Thoracic aorta (tissue), 2 donors: ENCODE results near the gene METTL17. TPM values are rescaled to one million over a fixed set of nuclear protein-coding genes. Genes with fewer than 3 reads are reported as not detected.
"Not testable (repeated sequence)": the region's sequence is repeated elsewhere in the genome, so short reads cannot be mapped to it uniquely, and the experiment has no call there.

Experiments used
- ATAC-seq: fragments of 150-250 bp; one replicate; pipeline ENCODE4 v1.8.0; 2017; ENCODE audit warnings: low read depth; ENCODE audit not compliant: insufficient number of reproducible peaks, low FRiP score
- DNase-seq: peaks from one replicate; pipeline ENCODE4 v3.0.0-alpha.2; 2020; ENCODE audit warnings: low spot score
- H3K27ac ChIP-seq, 2 donors: fragments of 200-600 bp; sonication (generic); 1 replicate in 1 of 2; 2 replicates in 1 of 2; pipeline ENCODE4 v1.5.1; 2016; ENCODE audit warnings: mild to moderate bottlenecking in 2 of 2, moderate library complexity in 2 of 2
- H3K27me3 ChIP-seq: fragments of 200-600 bp; sonication (generic); replicated peaks from 2 replicates; pipeline ENCODE4 v1.6.0; 2016; ENCODE audit warnings: mild to moderate bottlenecking; ENCODE audit not compliant: insufficient read depth
- H3K36me3 ChIP-seq: fragments of 200-600 bp; sonication (generic); one replicate; pipeline ENCODE4 v1.5.1; 2016
- H3K4me1 ChIP-seq, 2 donors: fragments of 200-600 bp; sonication (generic); 1 replicate in 1 of 2; 2 replicates in 1 of 2; pipeline versions ENCODE4 v1.5.1 to v1.6.0; 2016; ENCODE audit warnings: low read depth in 2 of 2, mild to moderate bottlenecking in 1 of 2; ENCODE audit not compliant: control insufficient read depth in 1 of 2
- H3K4me3 ChIP-seq: fragments of 200-600 bp; sonication (generic); 2 replicates; pipeline ENCODE4 v1.5.1; 2016; ENCODE audit warnings: mild to moderate bottlenecking
- H3K9me3 ChIP-seq: fragments of 200-600 bp; sonication (generic); 2 replicates; pipeline ENCODE4 v1.5.1; 2016
- total RNA-seq, 2 donors: library from RNA; depleted of rRNA; stranded (reverse); fragments of >200 nt; gene quantifications; one replicate each; pipeline versions ENCODE4 v1.1.0 to v1.2.3, GENCODE V29; 2016
- TF ChIP-seq, protein P1 (sequence below): fragments of 200-600 bp; sonication (generic); IDR thresholded peaks from one replicate; pipeline ENCODE4 v1.5.1; 2019; ENCODE audit warnings: antibody characterized with exemption

METTL17 gene
- total RNA-seq, 2 donors from 2014 or later = 94.8 to 141 TPM

DNA sequence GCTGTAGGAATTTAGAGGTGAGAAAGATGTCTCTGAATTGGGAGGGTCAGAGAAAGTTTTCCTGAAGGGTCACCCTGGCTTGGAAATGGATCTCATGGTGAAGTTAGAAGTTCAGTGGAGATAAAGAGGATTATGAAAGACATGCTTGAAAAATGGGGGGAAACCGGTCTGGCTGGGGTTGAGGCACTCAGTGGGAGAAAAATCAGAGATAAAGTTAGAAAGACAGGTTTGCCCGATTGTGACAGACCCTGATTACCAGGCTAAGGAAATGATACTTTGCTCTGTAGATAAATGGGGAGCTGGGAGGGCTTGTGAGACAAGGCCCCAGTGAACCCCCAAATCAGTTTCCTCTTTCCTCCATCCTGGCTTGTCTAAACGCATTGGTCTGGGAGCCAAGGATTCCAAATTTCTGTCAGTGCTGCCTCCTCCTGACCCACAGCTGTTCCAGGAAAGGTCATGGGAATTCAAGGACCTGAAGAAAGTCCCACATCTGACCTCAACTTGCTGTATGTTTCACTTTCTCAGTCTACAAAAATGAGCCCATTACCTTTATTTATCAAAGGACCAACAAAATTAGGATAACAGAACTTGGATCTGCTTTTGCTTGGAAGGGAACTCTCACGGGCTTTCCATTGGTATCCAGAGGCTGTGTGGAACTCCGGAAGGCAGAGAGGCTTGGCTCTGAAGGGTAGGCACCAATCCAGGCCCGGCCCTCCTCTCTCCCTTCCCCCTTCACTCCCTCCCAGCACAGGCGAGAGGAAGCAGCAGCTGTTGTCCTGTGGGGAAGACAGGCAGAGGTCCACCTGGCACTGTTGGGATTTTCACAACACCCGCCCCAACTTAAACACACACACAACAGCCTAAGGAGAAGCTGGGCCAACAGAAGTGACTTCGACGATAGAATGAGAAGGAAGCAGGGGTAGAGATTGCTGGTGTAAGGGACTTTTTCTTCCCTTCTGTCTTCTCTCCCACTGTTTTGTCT is 49.0 kb downstream of the METTL17 start:
- Histone ChIP-seq H3K27ac (peak overlapping the region; percentile 64 to 68), H3K27me3 (no peaks in the 10 kb centered on the region), H3K4me1 (peaks cover 13 to 17% of the 10 kb centered on the region in 2 donors), H3K4me3 (peak overlapping the region; percentile 20), H3K9me3 (no peaks in the 10 kb centered on the region), H3K36me3 (no peaks in the 10 kb centered on the region)
- TF ChIP-seq, protein P1, sequence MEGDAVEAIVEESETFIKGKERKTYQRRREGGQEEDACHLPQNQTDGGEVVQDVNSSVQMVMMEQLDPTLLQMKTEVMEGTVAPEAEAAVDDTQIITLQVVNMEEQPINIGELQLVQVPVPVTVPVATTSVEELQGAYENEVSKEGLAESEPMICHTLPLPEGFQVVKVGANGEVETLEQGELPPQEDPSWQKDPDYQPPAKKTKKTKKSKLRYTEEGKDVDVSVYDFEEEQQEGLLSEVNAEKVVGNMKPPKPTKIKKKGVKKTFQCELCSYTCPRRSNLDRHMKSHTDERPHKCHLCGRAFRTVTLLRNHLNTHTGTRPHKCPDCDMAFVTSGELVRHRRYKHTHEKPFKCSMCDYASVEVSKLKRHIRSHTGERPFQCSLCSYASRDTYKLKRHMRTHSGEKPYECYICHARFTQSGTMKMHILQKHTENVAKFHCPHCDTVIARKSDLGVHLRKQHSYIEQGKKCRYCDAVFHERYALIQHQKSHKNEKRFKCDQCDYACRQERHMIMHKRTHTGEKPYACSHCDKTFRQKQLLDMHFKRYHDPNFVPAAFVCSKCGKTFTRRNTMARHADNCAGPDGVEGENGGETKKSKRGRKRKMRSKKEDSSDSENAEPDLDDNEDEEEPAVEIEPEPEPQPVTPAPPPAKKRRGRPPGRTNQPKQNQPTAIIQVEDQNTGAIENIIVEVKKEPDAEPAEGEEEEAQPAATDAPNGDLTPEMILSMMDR = no peak
- DNase-seq (no peak), ATAC-seq (no peak)

GRCh38 chr14:21039585-21040369 is 50.0 kb downstream of the METTL17 start:
- Histone ChIP-seq H3K27me3 (no peaks in the 10 kb centered on the region), H3K4me1 (peaks cover 13 to 17% of the 10 kb centered on the region in 2 donors), H3K9me3 (no peaks in the 10 kb centered on the region), H3K36me3 (no peaks in the 10 kb centered on the region), H3K4me3 (no peak overlapping the region), H3K27ac (peak overlapping the region; percentile 64 to 68)
- TF ChIP-seq, protein P1 = peak; percentile 62
- DNase-seq (no peak), ATAC-seq (no peak)

- H3K4me1 ChIP-seq = peaks cover 13 to 17% of the 10 kb centered on the region in 2 donors
- no peak overlapping the region for H3K4me3 ChIP-seq
- DNase-seq (no peak), ATAC-seq (no peak)
- H3K9me3 ChIP-seq = no peaks in the 10 kb centered on the region
- no peaks in the 10 kb centered on the region for H3K27me3 ChIP-seq
- no peak overlapping the region for H3K27ac ChIP-seq
- H3K36me3 ChIP-seq = no peaks in the 10 kb centered on the region
- TF ChIP-seq, protein P1 = no peak
Observed at GRCh38 chr14:21040370-21040925, 50.7 kb downstream of the METTL17 start.

DNA sequence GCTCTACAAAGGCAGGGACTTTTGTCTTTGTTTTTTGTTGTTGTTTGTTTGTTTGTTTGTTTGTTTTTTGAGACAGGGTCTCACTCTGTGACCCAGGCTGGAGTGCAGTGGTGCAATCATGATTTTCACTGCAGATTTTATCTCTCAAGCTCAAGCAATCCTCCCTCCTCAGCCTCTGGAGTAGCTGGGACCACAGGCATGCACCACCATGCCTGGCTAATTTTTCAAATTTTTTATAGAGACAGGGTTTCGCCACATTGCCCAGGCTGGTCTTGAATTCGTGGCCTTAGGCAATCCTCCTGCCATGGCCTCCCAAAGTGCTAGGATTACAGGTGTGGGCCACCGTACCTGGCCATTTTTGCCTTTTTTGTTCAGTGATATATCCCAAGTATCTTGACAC is 51.2 kb downstream of the METTL17 start:
- not testable (repeated sequence) for DNase-seq, H3K9me3 ChIP-seq, H3K27me3 ChIP-seq, H3K36me3 ChIP-seq, H3K27ac ChIP-seq, ATAC-seq, H3K4me3 ChIP-seq
- H3K4me1 ChIP-seq = peaks cover 13 to 17% of the 10 kb centered on the region in 2 donors

DNA sequence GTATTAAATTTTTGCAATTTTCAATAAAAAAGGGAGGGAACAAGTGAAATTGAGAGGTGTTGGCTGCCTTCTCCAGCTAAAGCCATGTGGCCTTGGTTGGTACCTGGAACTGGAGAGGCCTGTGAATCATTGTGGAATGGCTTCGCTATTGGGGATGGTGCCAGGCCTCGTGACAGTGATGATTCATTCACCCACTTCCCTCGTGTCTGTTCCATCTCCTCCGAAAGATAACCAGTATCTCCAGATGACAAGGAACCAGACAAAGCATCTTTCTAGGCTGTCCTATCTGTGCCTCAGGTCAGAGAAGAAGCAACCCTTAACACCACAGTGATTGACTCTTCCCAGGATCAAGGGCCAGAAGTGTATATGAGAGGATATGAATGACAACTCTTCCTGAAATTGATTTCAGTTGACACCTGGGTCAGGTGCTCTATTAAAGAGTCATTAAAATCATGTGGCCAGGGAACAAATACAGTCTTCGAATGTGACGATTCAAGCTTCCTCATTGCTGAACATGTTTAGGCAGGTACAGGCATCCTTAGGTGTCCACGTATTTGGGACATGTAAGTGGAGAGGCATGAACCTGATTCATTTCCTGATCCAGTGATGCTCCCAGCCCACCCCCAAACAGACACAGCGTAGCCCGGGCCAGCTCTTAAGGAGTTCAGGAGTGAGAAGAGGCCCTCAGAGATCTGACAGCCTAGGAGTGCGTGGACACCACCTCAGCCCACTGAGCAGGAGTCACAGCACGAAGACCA is 52.1 kb downstream of the METTL17 start, which contains the start of gene RNASE7:
RNASE7 (plus strand) TSS at position 687 of the 758 bp plus-strand sequence. CDS start 631 bp downstream, outside the sequence.
- no peak within 1 kb of the TSS for H3K27ac ChIP-seq
- ATAC-seq = no peak
- TF ChIP-seq, protein P1 = no peak
- H3K9me3 ChIP-seq = no peaks in the 10 kb centered on the region
- no peaks in the 10 kb centered on the region for H3K36me3 ChIP-seq
- DNase-seq = no peak
- peaks cover 13 to 17% of the 10 kb centered on the region in 2 donors for H3K4me1 ChIP-seq
- H3K27me3 ChIP-seq = no peaks in the 10 kb centered on the region
- H3K4me3 ChIP-seq = no peak within 1 kb of the TSS
